Hepatocyte (in vitro differentiated cells): ENCODE results near the gene CTDSP2. TPM values are rescaled to one million over a fixed set of nuclear protein-coding genes. Genes with fewer than 3 reads are reported as not detected.

Source experiments
- DNase-seq: peaks from one replicate; pipeline ENCODE4 v3.0.0-alpha.2; 2016; ENCODE audit warnings: low spot score
- H2AFZ ChIP-seq: fragments of 200-600 bp; sonication (generic); 2 replicates; pipeline ENCODE4 v1.6.0; 2016; ENCODE audit warnings: antibody characterized with exemption, mild to moderate bottlenecking
- H3K27ac ChIP-seq: fragments of 200-600 bp; sonication (generic); 2 replicates; pipeline ENCODE4 v1.5.1; 2016; ENCODE audit warnings: mild to moderate bottlenecking
- H3K27me3 ChIP-seq: fragments of 200-600 bp; sonication (generic); 2 replicates; pipeline ENCODE4 v1.6.1; 2016
- H3K36me3 ChIP-seq: fragments of 200-600 bp; sonication (generic); replicated peaks from 2 replicates; pipeline ENCODE4 v1.5.1; 2016; ENCODE audit warnings: low read depth; ENCODE audit not compliant: insufficient read depth
- H3K4me1 ChIP-seq: fragments of 200-600 bp; sonication (generic); 2 replicates; pipeline ENCODE4 v1.5.1; 2016; ENCODE audit warnings: mild to moderate bottlenecking, moderate library complexity; ENCODE audit not compliant: insufficient read depth
- H3K4me2 ChIP-seq: fragments of 200-600 bp; sonication (generic); 2 replicates; pipeline ENCODE4 v1.6.0; 2016
- H3K4me3 ChIP-seq: fragments of 200-600 bp; sonication (generic); 2 replicates; pipeline ENCODE4 v1.5.1; 2016; ENCODE audit warnings: mild to moderate bottlenecking
- H3K79me2 ChIP-seq: fragments of 200-600 bp; sonication (generic); 2 replicates; pipeline ENCODE4 v1.6.0; 2017; ENCODE audit warnings: mild to moderate bottlenecking
- H3K9me2 ChIP-seq: fragments of 200-600 bp; sonication (generic); replicated peaks from 2 replicates; pipeline ENCODE4 v1.6.0; 2017; ENCODE audit warnings: mild to moderate bottlenecking; ENCODE audit not compliant: insufficient read depth
- H3K9me3 ChIP-seq: fragments of 200-600 bp; sonication (generic); 2 replicates; pipeline ENCODE4 v1.5.1; 2016; ENCODE audit warnings: low read depth, mild to moderate bottlenecking
- H4K20me1 ChIP-seq: fragments of 200-600 bp; sonication (generic); 2 replicates; pipeline ENCODE4 v1.6.0; 2016; ENCODE audit warnings: mild to moderate bottlenecking; ENCODE audit not compliant: insufficient read depth, poor library complexity, severe bottlenecking
- CTCF ChIP-seq: fragments of 200-600 bp; sonication (generic); IDR thresholded peaks from 2 replicates; pipeline ENCODE4 v1.5.1; 2016; ENCODE audit warnings: antibody characterized with exemption, mild to moderate bottlenecking; ENCODE audit not compliant: poor library complexity
- EZH2 ChIP-seq: fragments of 200-600 bp; sonication (generic); IDR thresholded peaks from 2 replicates; pipeline ENCODE4 v1.6.1; 2016; ENCODE audit warnings: antibody characterized with exemption, mild to moderate bottlenecking, borderline replicate concordance
- EZH2phosphoT487 ChIP-seq: fragments of 200-600 bp; sonication (generic); IDR thresholded peaks from one replicate; pipeline ENCODE4 v1.6.1; 2018; ENCODE audit warnings: antibody characterized with exemption, mild to moderate bottlenecking, low read depth, moderate library complexity; ENCODE audit not compliant: unreplicated experiment, severe bottlenecking
- WGBS: methylation state at CpG from one replicate; pipeline ENCODE4 v1.1.6; 2016; ENCODE audit warnings: low lambda C conversion rate; ENCODE audit errors: missing lambda C conversion rate; 5-methylcytosine and 5-hydroxymethylcytosine counted together
- polyA plus RNA-seq: library from polyadenylated mRNA; unstranded; fragments of >200 nt; fragmentation: Nextera tagmentation; extraction: Ambion mirVana; gene quantifications from 2 replicates; pipeline ENCODE4 v1.2.1, GENCODE V29; 2016
- total RNA-seq: library from RNA; depleted of rRNA; stranded (reverse); fragments of >200 nt; gene quantifications from 2 replicates; pipeline ENCODE4 v1.2.3, GENCODE V29; 2014

The CTDSP2 gene
- total and polyA plus RNA-seq, 2 experiments from 2014 or later, result 75.9 to 96.8 TPM

GRCh38 chr12:57808351-57808750, 38.2 kb downstream of the CTDSP2 start:
- H2AFZ ChIP-seq, result no peak overlapping the region
- WGBS, result 90% methylated on average over 5 of the region's 5 CpGs
- no peaks in the 10 kb centered on the region for H3K36me3 ChIP-seq
- no peaks in the 10 kb centered on the region for H3K4me1 ChIP-seq
- H3K4me2 ChIP-seq, result no peak overlapping the region
- no peak for DNase-seq
- TF ChIP-seq CTCF, result no peak
- TF ChIP-seq EZH2phosphoT487, result no peak
- no peaks in the 10 kb centered on the region for H4K20me1 ChIP-seq
- no peak overlapping the region for H3K27ac ChIP-seq
- H3K79me2 ChIP-seq, result no peaks in the 10 kb centered on the region
- no peaks in the 10 kb centered on the region for H3K9me2 ChIP-seq
- H3K4me3 ChIP-seq, result no peak overlapping the region
- H3K27me3 ChIP-seq, result no peaks in the 10 kb centered on the region
- no peaks in the 10 kb centered on the region for H3K9me3 ChIP-seq

GRCh38 chr12:57807285-57807684, 39.2 kb downstream of the CTDSP2 start:
- no peaks in the 10 kb centered on the region for H3K36me3 ChIP-seq
- H3K27me3 ChIP-seq, result no peaks in the 10 kb centered on the region
- no peaks in the 10 kb centered on the region for H4K20me1 ChIP-seq
- H3K4me1 ChIP-seq, result no peaks in the 10 kb centered on the region
- no peak overlapping the region for H3K27ac ChIP-seq
- H3K9me3 ChIP-seq, result no peaks in the 10 kb centered on the region
- H3K4me3 ChIP-seq, result no peak overlapping the region
- no peak for TF ChIP-seq EZH2
- TF ChIP-seq CTCF, result no peak
- no peak for TF ChIP-seq EZH2phosphoT487
- H3K9me2 ChIP-seq, result no peaks in the 10 kb centered on the region
- 95% methylated on average over 9 of the region's 9 CpGs for WGBS
- H3K4me2 ChIP-seq, result no peak overlapping the region
- DNase-seq, result no peak
- no peak overlapping the region for H2AFZ ChIP-seq
- H3K79me2 ChIP-seq, result no peaks in the 10 kb centered on the region

- Histone ChIP-seq H3K36me3 (no peaks in the 10 kb centered on the region), H4K20me1 (no peaks in the 10 kb centered on the region), H3K79me2 (no peaks in the 10 kb centered on the region), H2AFZ (no peak overlapping the region), H3K27me3 (no peaks in the 10 kb centered on the region), H3K9me3 (no peaks in the 10 kb centered on the region), H3K9me2 (no peaks in the 10 kb centered on the region), H3K4me2 (no peak overlapping the region), H3K4me1 (no peaks in the 10 kb centered on the region), H3K27ac (no peak overlapping the region), H3K4me3 (no peak overlapping the region)
- TF ChIP-seq EZH2phosphoT487, result no peak
- TF ChIP-seq EZH2, result no peak
- TF ChIP-seq CTCF, result no peak
- WGBS, result 94% methylated on average over 3 of the region's 3 CpGs
- DNase-seq, result no peak
Measured at GRCh38 chr12:57806677-57807076, 39.9 kb downstream of the CTDSP2 start.
